HCT116 (cell line): ENCODE data around the gene FANCG. TPM values are rescaled to one million over a fixed set of nuclear protein-coding genes. Genes with fewer than 3 reads are reported as not detected.

Experiments used
- ATAC-seq: fragments of 200-7000 bp; cut with Tn5 transposase; 2 replicates; pipeline ENCODE4 v1.9.1; 2020; ENCODE audit warnings: mild to moderate bottlenecking, moderate library complexity
- BruUV-seq: library from RNA; stranded (reverse); fragments of 400-500 nt; replicated peaks from 2 replicates; lab custom pipeline; 2021; lab: Mats Ljungman, UMichigan
- CTCF ChIA-PET: fragments of 300-600 bp; sonication (Branson Sonifier 250); formaldehyde crosslinking; loops from one replicate; lab custom pipeline; 2021; ENCODE audit warnings: antibody characterized with exemption; lab: Charles Lee
- POLR2A ChIA-PET: fragments of 300-600, 350-600 bp; sonication (Branson Sonifier 250); formaldehyde crosslinking; loops from one replicate; lab custom pipeline; 2021; ENCODE audit warnings: antibody characterized with exemption; lab: Charles Lee
- RAD21 ChIA-PET, 2 experiments: fragments of 300-600 bp; sonication (Branson Sonifier 250); formaldehyde crosslinking; loops; one replicate each; lab custom pipeline; 2023; ENCODE audit warnings: low total read pairs in 2 of 2; ENCODE audit not compliant: uncharacterized antibody in 2 of 2, unreplicated experiment in 2 of 2, low non-redundant PET in 1 of 2; lab: Charles Lee
- DNase-seq: peaks from one replicate; pipeline ENCODE4 v3.0.0-alpha.2; 2010; ENCODE audit warnings: low read depth, low spot score
- H2AFZ ChIP-seq: fragments of 200-600 bp; shearing (Covaris generic), sonication (generic); 2 replicates; pipeline ENCODE4 v1.6.1; 2017; ENCODE audit warnings: low read depth, mixed run types, mixed read lengths, antibody characterized with exemption, low read length; ENCODE audit not compliant: poor library complexity, severe bottlenecking
- H3K27ac ChIP-seq: 2 replicates; pipeline ENCODE4 v1.5.1; 2012; ENCODE audit warnings: low read depth, low read length
- H3K27me3 ChIP-seq: fragments of 200-600 bp; sonication (generic); 2 replicates; pipeline ENCODE4 v1.6.1; 2016; ENCODE audit warnings: mixed run types, low read length, mixed read lengths; ENCODE audit not compliant: insufficient read depth
- H3K36me3 ChIP-seq, 2 experiments: fragments of 200-500 bp in 1 of 2; fragments of 200-600 bp in 1 of 2; sonication (Bioruptor generic) in 1 of 2; sonication (generic) in 1 of 2; 2 replicates each; pipeline versions ENCODE4 v1.5.1 to v1.6.1; 2014 to 2016; ENCODE audit warnings: low read length in 2 of 2, inconsistent platforms in 1 of 2, mixed read lengths in 1 of 2, mixed run types in 1 of 2; ENCODE audit not compliant: insufficient read depth in 2 of 2, control insufficient read depth in 1 of 2
- H3K4me1 ChIP-seq, 2 experiments: fragments of 200-600 bp in 1 of 2; sonication (generic) in 1 of 2; 2 replicates each; pipeline versions ENCODE4 v1.5.1 to v1.6.1; 2012 to 2017; ENCODE audit warnings: low read length in 2 of 2, inconsistent platforms in 1 of 2, mild to moderate bottlenecking in 1 of 2, mixed read lengths in 1 of 2, mixed run types in 1 of 2, moderate library complexity in 1 of 2; ENCODE audit not compliant: insufficient read depth in 2 of 2, control insufficient read depth in 1 of 2
- H3K4me2 ChIP-seq: fragments of 200-600 bp; sonication (generic); 2 replicates; pipeline ENCODE4 v1.6.1; 2017; ENCODE audit warnings: mixed run types, low read length, mixed read lengths
- H3K4me3 ChIP-seq, 2 experiments: fragments of 200-600 bp in 1 of 2; sonication (generic) in 1 of 2; replicated peaks in 1 of 2; 2 replicates each; pipeline ENCODE4 v1.5.1; 2011 to 2016; ENCODE audit warnings: low read length in 2 of 2, control low read depth in 1 of 2, low read depth in 1 of 2, mild to moderate bottlenecking in 1 of 2, mixed read lengths in 1 of 2, mixed run types in 1 of 2
- H3K79me2 ChIP-seq: fragments of 200-600 bp; sonication (generic); 2 replicates; pipeline ENCODE4 v1.6.1; 2017; ENCODE audit warnings: mild to moderate bottlenecking, mixed run types, low read length, moderate library complexity, mixed read lengths; ENCODE audit not compliant: insufficient read depth
- H3K9ac ChIP-seq: fragments of 200-600 bp; sonication (generic); 2 replicates; pipeline ENCODE4 v1.6.1; 2016; ENCODE audit warnings: low read length, mixed read lengths
- H3K9me2 ChIP-seq: fragments of 200-600 bp; sonication (generic), shearing (Covaris generic); 2 replicates; pipeline ENCODE4 v1.6.1; 2017; ENCODE audit warnings: mixed run types, mild to moderate bottlenecking, moderate library complexity; ENCODE audit not compliant: insufficient read depth
- H3K9me3 ChIP-seq, 2 experiments: fragments of 200-500 bp in 1 of 2; fragments of 200-600 bp in 1 of 2; sonication (Bioruptor generic) in 1 of 2; sonication (generic) in 1 of 2; 2 replicates each; pipeline ENCODE4 v1.6.1; 2014 to 2017; ENCODE audit warnings: low read length in 2 of 2, mixed read lengths in 2 of 2, inconsistent platforms in 1 of 2, low read depth in 1 of 2, mild to moderate bottlenecking in 1 of 2, mixed run types in 1 of 2, moderate library complexity in 1 of 2; ENCODE audit not compliant: control insufficient read depth in 1 of 2, insufficient read depth in 1 of 2
- H4K20me1 ChIP-seq: fragments of 200-600 bp; sonication (generic), shearing (Covaris generic); 2 replicates; pipeline ENCODE4 v1.6.1; 2017; ENCODE audit warnings: mixed run types, mild to moderate bottlenecking, moderate library complexity; ENCODE audit not compliant: insufficient read depth
- EGR1 ChIP-seq: IDR thresholded peaks from 2 replicates; pipeline ENCODE4 v1.6.1; 2012; ENCODE audit warnings: low read depth
- EZH2 ChIP-seq: fragments of 200-600 bp; sonication (generic); IDR thresholded peaks from 2 replicates; pipeline ENCODE4 v1.6.1; 2017; ENCODE audit warnings: antibody characterized with exemption, mixed run types
- POLR2AphosphoS5 ChIP-seq: IDR thresholded peaks from 2 replicates; pipeline ENCODE4 v1.6.1; 2011; ENCODE audit warnings: mild to moderate bottlenecking, low read depth, low read length, moderate library complexity
- RAD21 ChIP-seq: IDR thresholded peaks from 2 replicates; pipeline ENCODE4 v1.6.1; 2012; ENCODE audit warnings: low read depth, mild to moderate bottlenecking
- ZFX ChIP-seq: fragments of 450-650 bp; IDR thresholded peaks from 2 replicates; pipeline ENCODE4 v1.6.1; 2017
- intact Hi-C: fragments of 100-400 bp; cut with micrococcal nuclease; formaldehyde crosslinking; loops from 2 replicates; pipeline ENCODE4 v1.10.0; 2022
- total RNA-seq: library from RNA; stranded (reverse); gene quantifications from one replicate; pipeline ENCODE4 v1.2.1, GENCODE V29; 2021; ENCODE audit not compliant: unreplicated experiment
- TF ChIP-seq, protein P1 (sequence below): IDR thresholded peaks from 2 replicates; pipeline ENCODE4 v1.6.1; 2012
- TF ChIP-seq, protein P2 (sequence below): IDR thresholded peaks from 2 replicates; pipeline ENCODE4 v1.6.1; 2012
- TF ChIP-seq, protein P3 (sequence below): IDR thresholded peaks from 2 replicates; pipeline ENCODE4 v1.6.1; 2011; ENCODE audit warnings: mild to moderate bottlenecking, low read length, moderate library complexity; ENCODE audit not compliant: insufficient replicate concordance; ENCODE audit errors: extremely low read depth

The FANCG gene
- total RNA-seq, 1 experiment from 2014 or later, result 82.3 TPM

DNA sequence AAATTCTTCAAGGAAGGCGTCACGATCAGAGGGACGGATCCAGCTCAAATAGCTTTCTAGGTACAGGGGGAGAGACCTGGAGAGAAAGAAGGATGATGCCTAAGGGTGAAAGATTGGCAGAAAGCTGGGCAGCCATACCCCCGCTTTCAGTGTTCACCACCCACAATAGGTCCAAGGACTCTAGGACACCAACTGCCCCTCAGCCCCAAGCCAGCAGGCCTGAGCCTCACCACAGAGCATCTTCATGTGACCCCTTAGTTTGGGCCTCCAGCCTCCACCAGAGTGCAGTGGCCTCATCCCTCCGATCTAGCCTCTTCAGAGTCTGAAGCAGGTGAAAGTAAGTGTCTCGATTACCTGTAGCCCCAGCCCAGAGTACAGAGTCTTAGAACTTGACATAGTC is 5.6 kb downstream of the FANCG start:
- Histone ChIP-seq H4K20me1 (peaks cover 10% of the 10 kb centered on the region; the same call in 1 of the 2 replicates), H3K27me3 (no peaks in the 10 kb centered on the region), H2AFZ (no peak overlapping the region), H3K9me3 (no peaks in the 10 kb centered on the region), H3K36me3 (peaks cover 2 to 46% of the 10 kb centered on the region in 2 experiments; a peak in 2 of 4 replicates), H3K4me3 (no peak overlapping the region), H3K9ac (no peak overlapping the region), H3K27ac (no peak overlapping the region), H3K4me2 (no peak overlapping the region), H3K9me2 (no peaks in the 10 kb centered on the region), H3K79me2 (peaks cover 64% of the 10 kb centered on the region), H3K4me1 (peaks cover 19 to 36% of the 10 kb centered on the region in 2 experiments)
- POLR2A ChIA-PET, result no interaction called here
- no peak for ATAC-seq
- RAD21 ChIA-PET, result no interaction called here
- intact Hi-C loops, result no loop called here
- BruUV-seq, result no TSS peak
- TF ChIP-seq EGR1, result no peak
- TF ChIP-seq POLR2AphosphoS5, result no peak
- TF ChIP-seq, protein P1, sequence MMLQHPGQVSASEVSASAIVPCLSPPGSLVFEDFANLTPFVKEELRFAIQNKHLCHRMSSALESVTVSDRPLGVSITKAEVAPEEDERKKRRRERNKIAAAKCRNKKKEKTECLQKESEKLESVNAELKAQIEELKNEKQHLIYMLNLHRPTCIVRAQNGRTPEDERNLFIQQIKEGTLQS, result no peak
- TF ChIP-seq, all 23 proteins: peak for 0
- no peak for DNase-seq
- CTCF ChIA-PET, result no interaction called here

DNA sequence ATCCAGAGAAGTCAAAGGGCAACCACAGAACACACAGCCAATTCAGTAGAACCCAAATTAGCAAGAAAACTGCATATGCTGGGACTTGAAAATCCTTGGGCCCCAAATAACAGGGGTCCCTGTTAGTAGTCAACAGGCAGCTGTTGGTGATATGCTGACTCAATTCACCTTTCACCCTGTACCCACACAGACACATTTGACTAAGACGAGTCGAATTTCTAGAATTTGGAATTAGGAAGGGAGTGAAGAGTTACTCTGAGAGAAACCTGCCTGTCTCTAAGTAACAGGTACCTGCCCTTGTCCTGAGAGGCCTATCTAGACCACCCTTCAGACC is 6.5 kb downstream of the FANCG start:
- peak overlapping the region; percentile 100 for H3K27ac ChIP-seq
- peaks cover 64% of the 10 kb centered on the region for H3K79me2 ChIP-seq
- H3K36me3 ChIP-seq, result peaks cover 5 to 54% of the 10 kb centered on the region in 2 experiments; a peak in 2 of 4 replicates
- CTCF ChIA-PET, result no interaction called here
- ATAC-seq (no peak), DNase-seq (no peak)
- H3K9me3 ChIP-seq, result no peaks in the 10 kb centered on the region
- intact Hi-C loops, result loop anchor here (2.0 kb wide), 1 partner anchor 38 kb away; no protein-coding TSS in a partner anchor
- H3K4me1 ChIP-seq, result peaks cover 12 to 27% of the 10 kb centered on the region in 2 experiments
- no peaks in the 10 kb centered on the region for H3K9me2 ChIP-seq
- H3K9ac ChIP-seq, result peak overlapping the region; percentile 45
- no peak overlapping the region for H2AFZ ChIP-seq
- RAD21 ChIA-PET, result no interaction called here
- peak overlapping the region; percentile 20 to 31 for H3K4me3 ChIP-seq
- POLR2A ChIA-PET, result no interaction called here
- TF ChIP-seq, protein P2, sequence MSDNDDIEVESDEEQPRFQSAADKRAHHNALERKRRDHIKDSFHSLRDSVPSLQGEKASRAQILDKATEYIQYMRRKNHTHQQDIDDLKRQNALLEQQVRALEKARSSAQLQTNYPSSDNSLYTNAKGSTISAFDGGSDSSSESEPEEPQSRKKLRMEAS, result no peak
- TF ChIP-seq RAD21 (no peak), EZH2 (no peak), ZFX (no peak)
- TF ChIP-seq, protein P3, sequence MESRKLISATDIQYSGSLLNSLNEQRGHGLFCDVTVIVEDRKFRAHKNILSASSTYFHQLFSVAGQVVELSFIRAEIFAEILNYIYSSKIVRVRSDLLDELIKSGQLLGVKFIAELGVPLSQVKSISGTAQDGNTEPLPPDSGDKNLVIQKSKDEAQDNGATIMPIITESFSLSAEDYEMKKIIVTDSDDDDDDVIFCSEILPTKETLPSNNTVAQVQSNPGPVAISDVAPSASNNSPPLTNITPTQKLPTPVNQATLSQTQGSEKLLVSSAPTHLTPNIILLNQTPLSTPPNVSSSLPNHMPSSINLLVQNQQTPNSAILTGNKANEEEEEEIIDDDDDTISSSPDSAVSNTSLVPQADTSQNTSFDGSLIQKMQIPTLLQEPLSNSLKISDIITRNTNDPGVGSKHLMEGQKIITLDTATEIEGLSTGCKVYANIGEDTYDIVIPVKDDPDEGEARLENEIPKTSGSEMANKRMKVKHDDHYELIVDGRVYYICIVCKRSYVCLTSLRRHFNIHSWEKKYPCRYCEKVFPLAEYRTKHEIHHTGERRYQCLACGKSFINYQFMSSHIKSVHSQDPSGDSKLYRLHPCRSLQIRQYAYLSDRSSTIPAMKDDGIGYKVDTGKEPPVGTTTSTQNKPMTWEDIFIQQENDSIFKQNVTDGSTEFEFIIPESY, result no peak
- TF ChIP-seq, protein P1, result no peak
- peak overlapping the region; percentile 61 for H3K4me2 ChIP-seq
- H4K20me1 ChIP-seq, result peaks cover 18% of the 10 kb centered on the region; the same call in 1 of the 2 replicates
- H3K27me3 ChIP-seq, result no peaks in the 10 kb centered on the region
- BruUV-seq, result no TSS peak
